Lung (tissue), 12 donors: Measurements from ENCODE around the gene DNAJB12. TPM values are rescaled to one million over a fixed set of nuclear protein-coding genes. Genes with fewer than 3 reads are reported as not detected.
"Not testable (repeated sequence)": the region's sequence is repeated elsewhere in the genome, so short reads cannot be mapped to it uniquely, and the experiment has no call there.

ENCODE experiments used
- ATAC-seq: fragments of 200-7000 bp; cut with Tn5 transposase; one replicate; pipeline ENCODE4 v1.9.1; 2020; ENCODE audit warnings: moderate number of reproducible peaks; ENCODE audit not compliant: insufficient read depth, low FRiP score
- DNase-seq, 3 donors: peaks; one replicate each; pipeline ENCODE4 v3.0.0-alpha.2; 2013 to 2017
- H3K27ac ChIP-seq, 2 donors: one replicate each; pipeline ENCODE4 v1.5.1; 2013; ENCODE audit warnings: mild to moderate bottlenecking in 2 of 2, moderate library complexity in 2 of 2, control low read depth in 1 of 2, inconsistent platforms in 1 of 2, low read depth in 1 of 2, low read length in 1 of 2
- H3K27me3 ChIP-seq, 3 donors: one replicate each; pipeline ENCODE4 v1.5.1; 2013; ENCODE audit warnings: low read length in 2 of 3; ENCODE audit not compliant: control insufficient read depth in 3 of 3, insufficient read depth in 3 of 3
- H3K36me3 ChIP-seq, 4 donors: one replicate each; pipeline ENCODE4 v1.5.1; 2013; ENCODE audit warnings: low read length in 4 of 4, mild to moderate bottlenecking in 1 of 4, moderate library complexity in 1 of 4; ENCODE audit not compliant: control insufficient read depth in 4 of 4, insufficient read depth in 4 of 4
- H3K4me1 ChIP-seq, 5 donors: one replicate each; pipeline ENCODE4 v1.5.1; 2013; ENCODE audit warnings: low read length in 5 of 5, mild to moderate bottlenecking in 2 of 5, moderate library complexity in 1 of 5; ENCODE audit not compliant: control insufficient read depth in 5 of 5, insufficient read depth in 5 of 5
- H3K4me3 ChIP-seq: one replicate; pipeline ENCODE4 v1.5.1; 2013; ENCODE audit warnings: mild to moderate bottlenecking, control low read depth, moderate library complexity
- H3K9ac ChIP-seq, 2 donors: one replicate each; pipeline ENCODE4 v1.5.1; 2013; ENCODE audit warnings: low read length in 2 of 2, control low read depth in 1 of 2; ENCODE audit not compliant: insufficient read depth in 1 of 2
- H3K9me3 ChIP-seq, 4 donors: one replicate each; pipeline ENCODE4 v1.5.1; 2013; ENCODE audit warnings: low read length in 3 of 4, mild to moderate bottlenecking in 1 of 4, moderate library complexity in 1 of 4; ENCODE audit not compliant: control insufficient read depth in 4 of 4, insufficient read depth in 3 of 4
- WGBS, 2 donors: extraction: QIAGEN DNeasy Blood & Tissue Kit; methylation state at CpG; one replicate each; pipeline ENCODE4 v1.1.7; 2013; 5-methylcytosine and 5-hydroxymethylcytosine counted together
- polyA plus RNA-seq, 2 donors: library from polyadenylated mRNA; stranded (reverse); fragments of 200-250 nt; gene quantifications; one replicate each; pipeline ENCODE4 v1.2.1, GENCODE V29; 2013
- total RNA-seq, 2 donors: library from RNA; depleted of rRNA in 1 of 2; stranded (reverse); fragments of >200 nt in 1 of 2; gene quantifications; one replicate each; pipeline ENCODE4 v1.2.1, GENCODE V29; 2014 to 2021
- TF ChIP-seq, protein P1 (sequence below): IDR thresholded peaks from 2 replicates; pipeline ENCODE4 v1.5.1; 2012; ENCODE audit warnings: mild to moderate bottlenecking; ENCODE audit errors: control extremely low read depth, extremely low read depth
- donor health status: control.
- donor health status: control.
- donor health status: Bipolar disorder and iron deficiency.
- donor health status: healthy.
- donor health status: DM: yes; HTN: yes; CAD: no.

DNAJB12 gene
- total and polyA plus RNA-seq, 4 donors, result 30.0 to 38.7 (median 32.1) TPM

DNA sequence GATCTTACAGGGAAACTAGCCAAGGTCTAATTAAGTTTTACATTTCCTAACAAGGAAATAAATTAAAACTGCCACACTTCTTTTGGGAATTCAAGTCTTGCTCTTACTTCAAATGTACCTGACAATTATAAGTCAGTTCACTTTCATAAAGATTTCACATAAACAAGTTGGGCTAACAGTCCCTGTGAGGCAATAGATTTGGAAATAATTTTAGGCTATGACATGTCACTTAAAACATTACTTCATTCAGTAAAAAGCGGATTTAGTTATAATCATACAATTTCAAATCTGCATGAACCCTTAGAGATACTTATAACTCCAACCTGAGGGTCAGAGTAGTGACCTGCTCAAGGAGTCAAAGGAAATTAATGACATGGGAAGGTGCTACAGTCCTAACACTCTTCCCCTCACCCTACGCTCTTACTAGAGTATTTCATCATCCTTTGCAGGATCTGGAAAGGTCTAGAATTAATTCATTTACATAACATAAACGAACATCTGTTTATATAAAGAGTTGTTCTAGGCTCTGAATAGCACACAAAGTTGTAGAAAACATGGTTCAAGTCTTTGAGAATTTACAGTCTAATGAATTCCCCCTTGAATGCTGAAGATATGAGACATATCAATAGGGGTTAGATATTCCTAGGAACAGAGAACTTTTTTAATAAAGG, 32.3 kb upstream of the DNAJB12 start:
- H3K4me3 ChIP-seq, result no peak overlapping the region
- H3K9me3 ChIP-seq, result no peaks in the 10 kb centered on the region
- ATAC-seq, result no peak
- TF ChIP-seq, protein P1, sequence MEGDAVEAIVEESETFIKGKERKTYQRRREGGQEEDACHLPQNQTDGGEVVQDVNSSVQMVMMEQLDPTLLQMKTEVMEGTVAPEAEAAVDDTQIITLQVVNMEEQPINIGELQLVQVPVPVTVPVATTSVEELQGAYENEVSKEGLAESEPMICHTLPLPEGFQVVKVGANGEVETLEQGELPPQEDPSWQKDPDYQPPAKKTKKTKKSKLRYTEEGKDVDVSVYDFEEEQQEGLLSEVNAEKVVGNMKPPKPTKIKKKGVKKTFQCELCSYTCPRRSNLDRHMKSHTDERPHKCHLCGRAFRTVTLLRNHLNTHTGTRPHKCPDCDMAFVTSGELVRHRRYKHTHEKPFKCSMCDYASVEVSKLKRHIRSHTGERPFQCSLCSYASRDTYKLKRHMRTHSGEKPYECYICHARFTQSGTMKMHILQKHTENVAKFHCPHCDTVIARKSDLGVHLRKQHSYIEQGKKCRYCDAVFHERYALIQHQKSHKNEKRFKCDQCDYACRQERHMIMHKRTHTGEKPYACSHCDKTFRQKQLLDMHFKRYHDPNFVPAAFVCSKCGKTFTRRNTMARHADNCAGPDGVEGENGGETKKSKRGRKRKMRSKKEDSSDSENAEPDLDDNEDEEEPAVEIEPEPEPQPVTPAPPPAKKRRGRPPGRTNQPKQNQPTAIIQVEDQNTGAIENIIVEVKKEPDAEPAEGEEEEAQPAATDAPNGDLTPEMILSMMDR, result no peak
- H3K36me3 ChIP-seq, result peaks cover 0 to 1% (median 0%) of the 10 kb centered on the region in 4 donors
- 19 to 61% methylated on average over 3 of the region's 3 CpGs for WGBS, 2 donors
- H3K27ac ChIP-seq, result no peak overlapping the region
- H3K27me3 ChIP-seq, result no peaks in the 10 kb centered on the region
- H3K9ac ChIP-seq, result no peak overlapping the region
- no peak for DNase-seq
- no peaks in the 10 kb centered on the region for H3K4me1 ChIP-seq

DNA sequence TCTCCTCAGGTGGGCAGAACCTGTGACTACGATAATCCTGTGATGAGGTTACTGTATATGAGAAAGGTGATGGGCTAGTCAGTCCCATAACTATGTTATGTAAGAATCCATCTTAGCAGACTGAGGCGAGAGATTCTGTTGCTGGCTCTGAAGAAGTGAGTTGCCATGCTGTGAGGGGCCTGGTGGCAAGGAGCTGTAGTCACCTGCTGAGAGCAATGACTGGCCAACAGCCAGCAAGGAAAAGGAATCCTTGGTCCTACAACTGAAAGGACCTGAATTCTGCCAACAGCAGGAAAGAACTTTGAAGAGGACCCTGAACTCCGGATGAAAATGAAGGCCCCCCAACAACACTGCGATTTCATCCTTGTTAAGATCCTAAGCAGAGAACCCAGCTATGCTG, 31.0 kb upstream of the DNAJB12 start:
- no peak for DNase-seq
- Histone ChIP-seq H3K27ac (no peak overlapping the region), H3K4me1 (no peaks in the 10 kb centered on the region), H3K4me3 (no peak overlapping the region), H3K9me3 (no peaks in the 10 kb centered on the region), H3K36me3 (peaks cover 0 to 1% (median 0%) of the 10 kb centered on the region in 4 donors), H3K9ac (no peak overlapping the region), H3K27me3 (no peaks in the 10 kb centered on the region)
- ATAC-seq, result no peak
- WGBS, 2 donors, result 87 to 91% methylated on average over 4 of the region's 4 CpGs
- TF ChIP-seq, protein P1, result no peak

DNA sequence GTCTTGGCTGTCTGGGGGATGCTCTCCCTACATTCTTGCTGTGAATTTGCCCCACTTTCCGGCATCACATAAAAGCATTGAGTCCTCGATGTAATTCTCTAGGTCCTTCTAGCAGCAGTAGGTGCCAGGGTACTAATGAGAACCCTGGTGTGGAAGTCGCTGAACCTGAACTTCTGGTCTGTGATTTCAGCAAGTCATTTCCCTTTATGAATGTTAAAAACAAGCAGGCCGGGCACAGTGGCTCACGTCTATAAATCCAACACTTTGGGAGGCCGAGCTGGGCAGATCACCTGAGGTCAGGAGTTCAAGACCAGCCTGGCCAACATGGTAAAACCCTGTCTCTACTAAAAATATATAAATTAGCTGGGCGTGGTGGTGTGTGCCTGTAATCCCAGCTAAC, 30.3 kb upstream of the DNAJB12 start:
- H3K4me1 ChIP-seq, H3K27me3 ChIP-seq, H3K9me3 ChIP-seq, H3K27ac ChIP-seq, H3K36me3 ChIP-seq, H3K9ac ChIP-seq, H3K4me3 ChIP-seq, ATAC-seq: not testable (repeated sequence)
- DNase-seq, result peak; percentile 28 to 60 (median 29)
- 44 to 63% methylated on average over 7 of the region's 7 CpGs for WGBS, 2 donors

DNA sequence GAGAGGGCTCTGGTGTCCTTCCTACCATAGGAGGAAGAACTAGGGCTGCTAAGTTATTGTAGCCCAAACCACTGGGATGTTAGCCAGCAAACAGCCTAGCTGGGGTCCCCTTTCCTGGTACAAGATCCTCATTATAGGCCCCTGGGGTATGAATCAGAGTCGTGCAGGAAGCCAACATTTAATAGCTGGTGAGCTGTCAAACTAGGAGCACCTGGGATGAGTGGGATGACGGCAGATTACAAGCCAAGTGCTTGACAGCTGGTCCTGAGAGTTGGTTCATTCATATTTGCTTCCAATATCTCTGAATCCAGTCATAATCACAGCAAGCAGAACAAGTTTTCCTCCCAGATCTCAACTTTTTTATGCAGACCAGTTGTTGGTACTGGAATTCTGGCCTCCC, 25.1 kb upstream of the DNAJB12 start:
- Histone ChIP-seq H3K9me3 (no peaks in the 10 kb centered on the region), H3K27ac (no peak overlapping the region), H3K9ac (no peak overlapping the region), H3K4me1 (peaks cover 0 to 2% (median 0%) of the 10 kb centered on the region in 5 donors), H3K27me3 (no peaks in the 10 kb centered on the region), H3K4me3 (no peak overlapping the region), H3K36me3 (peaks cover 0 to 8% (median 4%) of the 10 kb centered on the region in 4 donors)
- ATAC-seq (no peak), DNase-seq (no peak)
- TF ChIP-seq, protein P1, result no peak
- WGBS, 2 donors, result 84 to 95% methylated on average over 2 of the region's 2 CpGs
